ENCODE data around the gene P2RY11.

Gene P2RY11

DNA sequence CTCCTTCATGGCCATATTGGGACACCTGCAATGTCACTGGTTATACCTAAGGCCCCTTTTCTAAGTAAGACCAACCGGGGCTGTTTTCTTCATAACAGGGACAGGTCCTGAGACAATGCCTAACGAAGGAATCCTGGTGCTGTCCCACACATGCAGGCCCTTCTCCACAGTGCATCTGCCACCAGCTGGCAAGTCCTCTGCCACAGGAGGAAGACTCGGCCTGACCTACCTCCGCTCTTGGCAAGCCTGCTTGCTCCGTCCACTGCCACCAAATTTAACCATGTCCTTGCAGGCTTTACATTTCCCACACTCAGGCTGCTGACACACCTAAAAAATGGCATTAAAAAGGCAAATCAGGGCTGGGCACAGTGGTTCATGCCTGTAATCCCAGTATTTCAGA, 40.0 kb downstream of the P2RY11 start:
- Histone ChIP-seq H2AFZ (ENCODE audit: low read length) (no peak overlapping the region), H4K20me1 (ENCODE audit: insufficient read depth, low read length, poor library complexity, severe bottlenecking) (peaks cover 4% of the 10 kb centered on the region), H3F3A (ENCODE audit: low read depth) (no peaks in the 10 kb centered on the region), H3K9me3 (ENCODE audit: insufficient read depth, low read depth, low read length) (no peaks in the 10 kb centered on the region), H3K4me2 (ENCODE audit: low read depth, low read length, poor library complexity, severe bottlenecking) (no peak overlapping the region), H3K79me2 (ENCODE audit: insufficient read depth, low read length) (no peaks in the 10 kb centered on the region), H3K4me1 (ENCODE audit: insufficient read depth, low read length, poor library complexity, severe bottlenecking) (no peaks in the 10 kb centered on the region), H3K36me3 (ENCODE audit: insufficient read depth, low read length) (peaks cover 90% of the 10 kb centered on the region), H3K27me3 (ENCODE audit: insufficient read depth, low read length, poor library complexity, severe bottlenecking) (no peaks in the 10 kb centered on the region), H3K9ac (ENCODE audit: low read depth, low read length, poor library complexity, severe bottlenecking) (no peak overlapping the region), H3K4me3 (ENCODE audit: low read length, poor library complexity, severe bottlenecking) (no peak overlapping the region), H3K9me2 (replicated peaks; ENCODE audit: low read depth, low read length) (no peaks in the 10 kb centered on the region)
- TF ChIP-seq, protein P1, sequence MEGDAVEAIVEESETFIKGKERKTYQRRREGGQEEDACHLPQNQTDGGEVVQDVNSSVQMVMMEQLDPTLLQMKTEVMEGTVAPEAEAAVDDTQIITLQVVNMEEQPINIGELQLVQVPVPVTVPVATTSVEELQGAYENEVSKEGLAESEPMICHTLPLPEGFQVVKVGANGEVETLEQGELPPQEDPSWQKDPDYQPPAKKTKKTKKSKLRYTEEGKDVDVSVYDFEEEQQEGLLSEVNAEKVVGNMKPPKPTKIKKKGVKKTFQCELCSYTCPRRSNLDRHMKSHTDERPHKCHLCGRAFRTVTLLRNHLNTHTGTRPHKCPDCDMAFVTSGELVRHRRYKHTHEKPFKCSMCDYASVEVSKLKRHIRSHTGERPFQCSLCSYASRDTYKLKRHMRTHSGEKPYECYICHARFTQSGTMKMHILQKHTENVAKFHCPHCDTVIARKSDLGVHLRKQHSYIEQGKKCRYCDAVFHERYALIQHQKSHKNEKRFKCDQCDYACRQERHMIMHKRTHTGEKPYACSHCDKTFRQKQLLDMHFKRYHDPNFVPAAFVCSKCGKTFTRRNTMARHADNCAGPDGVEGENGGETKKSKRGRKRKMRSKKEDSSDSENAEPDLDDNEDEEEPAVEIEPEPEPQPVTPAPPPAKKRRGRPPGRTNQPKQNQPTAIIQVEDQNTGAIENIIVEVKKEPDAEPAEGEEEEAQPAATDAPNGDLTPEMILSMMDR (conservative IDR thresholded peaks at IDR 0.05; ENCODE audit: low read length), result no peak
- TF ChIP-seq EZH2phosphoT487 (IDR thresholded peaks at IDR 0.05; ENCODE audit: borderline replicate concordance), result no peak

DNA sequence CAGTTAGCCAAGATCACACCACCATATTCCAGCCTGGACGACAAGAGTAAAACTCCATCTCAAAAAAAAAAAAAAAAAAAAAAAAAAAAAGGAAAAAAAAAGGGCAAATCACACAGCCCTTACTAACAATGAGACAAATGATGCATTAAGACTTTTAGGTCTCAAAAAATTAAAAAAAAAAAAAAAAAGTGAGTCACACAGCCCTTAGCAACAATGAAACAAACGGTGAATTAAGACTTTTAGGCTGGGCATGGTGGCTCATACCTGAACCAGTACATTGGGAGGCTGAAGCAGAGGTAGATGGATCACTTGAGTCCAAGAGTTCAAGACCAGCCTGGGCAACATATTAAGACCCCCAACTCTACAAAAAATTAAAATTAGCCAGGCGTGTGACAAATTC, 40.6 kb downstream of the P2RY11 start:
- Histone ChIP-seq H3K4me1 (ENCODE audit: insufficient read depth, low read length, poor library complexity, severe bottlenecking) (no peaks in the 10 kb centered on the region), H3K36me3 (ENCODE audit: insufficient read depth, low read length) (peaks cover 90% of the 10 kb centered on the region), H4K20me1 (ENCODE audit: insufficient read depth, low read length, poor library complexity, severe bottlenecking) (peaks cover 2% of the 10 kb centered on the region), H3K27me3 (ENCODE audit: insufficient read depth, low read length, poor library complexity, severe bottlenecking) (no peaks in the 10 kb centered on the region), H3F3A (ENCODE audit: low read depth) (no peaks in the 10 kb centered on the region), H3K4me3 (ENCODE audit: low read length, poor library complexity, severe bottlenecking) (no peak overlapping the region), H3K79me2 (ENCODE audit: insufficient read depth, low read length) (no peaks in the 10 kb centered on the region), H3K4me2 (ENCODE audit: low read depth, low read length, poor library complexity, severe bottlenecking) (no peak overlapping the region), H3K9ac (ENCODE audit: low read depth, low read length, poor library complexity, severe bottlenecking) (no peak overlapping the region), H3K9me3 (ENCODE audit: insufficient read depth, low read depth, low read length) (no peaks in the 10 kb centered on the region), H3K9me2 (replicated peaks; ENCODE audit: low read depth, low read length) (no peaks in the 10 kb centered on the region), H2AFZ (ENCODE audit: low read length) (no peak overlapping the region)
- TF ChIP-seq, protein P1 (conservative IDR thresholded peaks at IDR 0.05; ENCODE audit: low read length), result no peak
- no peak for TF ChIP-seq EZH2phosphoT487 (IDR thresholded peaks at IDR 0.05; ENCODE audit: borderline replicate concordance)

DNA sequence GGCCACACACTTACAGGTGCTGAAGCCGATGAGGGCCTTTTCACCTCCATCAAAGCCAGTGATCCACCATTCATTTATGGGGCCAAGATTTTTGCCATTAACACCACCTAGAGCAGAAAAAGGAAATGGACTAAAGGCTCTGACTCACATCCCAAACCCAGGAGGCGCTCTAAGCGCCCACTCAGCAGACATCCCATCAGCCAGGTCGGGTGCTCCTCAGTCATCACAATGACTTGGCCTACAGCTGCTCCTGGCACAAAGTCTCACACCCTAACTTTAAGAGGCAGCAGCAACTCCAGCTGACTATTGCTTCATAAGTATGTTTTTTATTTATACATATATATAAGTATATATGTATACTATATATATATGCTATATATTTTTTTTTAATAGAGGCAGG, 44.3 kb downstream of the P2RY11 start:
- H3K4me1 ChIP-seq (ENCODE audit: insufficient read depth, low read length, poor library complexity, severe bottlenecking), result no peaks in the 10 kb centered on the region
- H2AFZ ChIP-seq (ENCODE audit: low read length), result no peak overlapping the region
- H3K36me3 ChIP-seq (ENCODE audit: insufficient read depth, low read length), result peaks cover 97% of the 10 kb centered on the region
- TF ChIP-seq, protein P1 (conservative IDR thresholded peaks at IDR 0.05; ENCODE audit: low read length), result no peak
- TF ChIP-seq EZH2phosphoT487 (IDR thresholded peaks at IDR 0.05; ENCODE audit: borderline replicate concordance), result no peak
- no peaks in the 10 kb centered on the region for H3K9me3 ChIP-seq (ENCODE audit: insufficient read depth, low read depth, low read length)
- H3K4me3 ChIP-seq (ENCODE audit: low read length, poor library complexity, severe bottlenecking), result no peak overlapping the region
- no peak overlapping the region for H3K4me2 ChIP-seq (ENCODE audit: low read depth, low read length, poor library complexity, severe bottlenecking)
- H3F3A ChIP-seq (ENCODE audit: low read depth), result no peaks in the 10 kb centered on the region
- no peaks in the 10 kb centered on the region for H3K9me2 ChIP-seq (replicated peaks; ENCODE audit: low read depth, low read length)
- 0 out of 2 replicates have a peak, but pooled peaks cover 3% of the 10 kb centered on the region for H3K79me2 ChIP-seq (ENCODE audit: insufficient read depth, low read length)
- peaks cover 2% of the 10 kb centered on the region for H4K20me1 ChIP-seq (ENCODE audit: insufficient read depth, low read length, poor library complexity, severe bottlenecking)
- H3K9ac ChIP-seq (ENCODE audit: low read depth, low read length, poor library complexity, severe bottlenecking), result no peak overlapping the region
- H3K27me3 ChIP-seq (ENCODE audit: insufficient read depth, low read length, poor library complexity, severe bottlenecking), result no peaks in the 10 kb centered on the region

Data from Loucy (cell line).